K562 (cell line): ENCODE results near the gene TMEM187. TPM values are rescaled to one million over a fixed set of nuclear protein-coding genes. Genes with fewer than 3 reads are reported as not detected.

Experiments used
- HMGN3 ChIP-seq: IDR thresholded peaks from 2 replicates; pipeline ENCODE4 v1.6.1; 2011; ENCODE audit warnings: borderline replicate concordance, low read depth, mild to moderate bottlenecking, mixed read lengths, low read length; ENCODE audit not compliant: insufficient read length; ENCODE audit errors: extremely low read depth
- KLF1 ChIP-seq: fragments of 450-650 bp; IDR thresholded peaks from 2 replicates; pipeline ENCODE4 v1.6.1; 2016; ENCODE audit warnings: missing genetic modification characterization, missing compliant biosample characterization
- POLR2A ChIP-seq: fragments of 450-650 bp; conservative IDR thresholded peaks from 2 replicates; pipeline ENCODE4 v1.6.1; 2016
- POLR2B ChIP-seq: fragments of 450-650 bp; IDR thresholded peaks from 2 replicates; pipeline ENCODE4 v1.6.1; 2018; ENCODE audit warnings: low read depth; ENCODE audit not compliant: partially characterized antibody
- SRSF3 ChIP-seq: fragments of 200-400 bp; formaldehyde crosslinking; IDR thresholded peaks from 2 replicates; pipeline ENCODE4 v1.6.1; 2016; ENCODE audit warnings: mild to moderate bottlenecking, low read length, moderate library complexity; ENCODE audit not compliant: insufficient read depth
- TEAD1 ChIP-seq, 2 experiments: fragments of 450-650 bp in 1 of 2; sonication (generic) in 1 of 2; formaldehyde crosslinking; IDR thresholded peaks; 2 replicates each; pipeline versions ENCODE4 v1.4.0 to v1.8.0; 2020 to 2022; ENCODE audit warnings: mild to moderate bottlenecking in 2 of 2, missing genetic modification reagents in 1 of 2
- ZBTB7A ChIP-seq: IDR thresholded peaks from 2 replicates; pipeline ENCODE4 v1.6.1; 2011; ENCODE audit warnings: low read depth, mild to moderate bottlenecking, low read length, moderate library complexity, borderline replicate concordance; ENCODE audit not compliant: control insufficient read depth
- polyA plus RNA-seq, 8 experiments: library from polyadenylated mRNA; depleted of rRNA in 4 of 8; stranded (reverse) in 5 of 8; unstranded in 3 of 8; fragments of >200 nt; fragmentation: Nextera tagmentation in 2 of 8; fragmentation: Illumina TruSeq in 1 of 8; extraction: Ambion mirVana in 2 of 8; extraction: Trizol in 1 of 8; gene quantifications; 2 replicates each; pipeline versions ENCODE4 v1.2.1 to v1.2.3, GENCODE V29; 2011 to 2014; ENCODE audit warnings: inconsistent platforms in 1 of 8, missing spikeins in 1 of 8
- total RNA-seq, 7 experiments: library from RNA; depleted of rRNA in 6 of 7; stranded (reverse); fragments of >200 nt in 6 of 7; fragmentation: Illumina TruSeq in 2 of 7; extraction: Trizol in 2 of 7; gene quantifications; 2 replicates each; pipeline versions ENCODE4 v1.2.1 to v1.2.3, GENCODE V29; 2011 to 2021; ENCODE audit warnings: low replicate concordance in 1 of 7
- TF ChIP-seq, protein P1 (sequence below): fragments of 450-650 bp; IDR thresholded peaks from 2 replicates; pipeline ENCODE4 v1.6.1; 2018; ENCODE audit not compliant: partially characterized antibody
- TF ChIP-seq, protein P2 (sequence below): IDR thresholded peaks from 2 replicates; pipeline ENCODE4 v1.6.1; 2012; ENCODE audit warnings: low read depth, low read length, improper control_type of control experiment, borderline replicate concordance
- TF ChIP-seq, protein P3 (sequence below): fragments of 450-650 bp; IDR thresholded peaks from 2 replicates; pipeline ENCODE4 v1.6.1; 2017; ENCODE audit warnings: antibody characterized with exemption, mild to moderate bottlenecking
- TF ChIP-seq, protein P4 (sequence below): IDR thresholded peaks from 2 replicates; pipeline ENCODE4 v1.6.1; 2011; ENCODE audit warnings: borderline replicate concordance, low read depth, mild to moderate bottlenecking, moderate library complexity, low read length; ENCODE audit not compliant: insufficient read depth, poor library complexity, severe bottlenecking
- TF ChIP-seq, protein P5 (sequence below), 2 experiments: fragments of 200-800 bp in 1 of 2; sonication (Bioruptor generic) in 1 of 2; sonication (generic) in 1 of 2; formaldehyde crosslinking in 1 of 2; IDR thresholded peaks in 1 of 2; conservative IDR thresholded peaks in 1 of 2; 2 replicates each; pipeline versions ENCODE4 v1.5.0 to v1.6.1; 2016 to 2020; ENCODE audit warnings: missing compliant biosample characterization in 1 of 2, missing genetic modification characterization in 1 of 2, missing genetic modification reagents in 1 of 2

TMEM187 gene
- total and polyA plus RNA-seq, 9 of the 15 experiments (the other 6 are each of a cell fraction or from before 2014, with no cell fraction given) = 0.13 to 6.4 (median 1.6) TPM

DNA sequence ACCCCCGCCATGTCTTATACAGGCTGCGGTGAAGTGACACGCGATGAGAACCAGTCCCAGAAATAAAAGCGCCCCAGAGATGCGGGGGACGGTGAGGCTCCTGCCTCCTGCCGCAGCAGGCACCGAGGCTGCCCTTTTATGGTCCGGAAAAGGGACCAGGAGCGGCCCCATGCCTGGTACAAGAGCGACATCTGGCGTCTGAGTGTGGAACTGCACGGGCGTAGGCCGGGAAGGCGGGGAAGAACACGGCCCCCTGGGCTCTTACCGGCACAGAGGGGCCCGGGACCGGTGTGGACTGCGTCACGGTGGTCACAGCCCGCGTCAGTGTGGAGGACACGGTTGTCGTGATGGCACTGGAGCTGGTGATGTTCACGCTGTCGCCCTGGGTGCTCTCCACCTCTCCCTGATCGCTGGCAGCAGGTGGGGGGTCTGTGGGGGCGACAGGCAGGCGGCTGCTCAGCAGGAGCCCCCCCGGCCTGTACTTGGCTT is 19.2 kb upstream of the TMEM187 start (continued):
- TF ChIP-seq TEAD1 (CRISPR knock-in tag; IDR thresholded peaks at IDR 0.05) (no peak), ZBTB7A (peak; percentile 41; the same call in 1 of the 2 replicates), POLR2A (peak; percentile 45; the same call in 1 of the 2 replicates), POLR2B (peak; percentile 69), HMGN3 (no peak), SRSF3 (no peak), KLF1 (0 out of 2 replicates have a peak, but pooled peaks have one; percentile 54)
- TF ChIP-seq, protein P1, sequence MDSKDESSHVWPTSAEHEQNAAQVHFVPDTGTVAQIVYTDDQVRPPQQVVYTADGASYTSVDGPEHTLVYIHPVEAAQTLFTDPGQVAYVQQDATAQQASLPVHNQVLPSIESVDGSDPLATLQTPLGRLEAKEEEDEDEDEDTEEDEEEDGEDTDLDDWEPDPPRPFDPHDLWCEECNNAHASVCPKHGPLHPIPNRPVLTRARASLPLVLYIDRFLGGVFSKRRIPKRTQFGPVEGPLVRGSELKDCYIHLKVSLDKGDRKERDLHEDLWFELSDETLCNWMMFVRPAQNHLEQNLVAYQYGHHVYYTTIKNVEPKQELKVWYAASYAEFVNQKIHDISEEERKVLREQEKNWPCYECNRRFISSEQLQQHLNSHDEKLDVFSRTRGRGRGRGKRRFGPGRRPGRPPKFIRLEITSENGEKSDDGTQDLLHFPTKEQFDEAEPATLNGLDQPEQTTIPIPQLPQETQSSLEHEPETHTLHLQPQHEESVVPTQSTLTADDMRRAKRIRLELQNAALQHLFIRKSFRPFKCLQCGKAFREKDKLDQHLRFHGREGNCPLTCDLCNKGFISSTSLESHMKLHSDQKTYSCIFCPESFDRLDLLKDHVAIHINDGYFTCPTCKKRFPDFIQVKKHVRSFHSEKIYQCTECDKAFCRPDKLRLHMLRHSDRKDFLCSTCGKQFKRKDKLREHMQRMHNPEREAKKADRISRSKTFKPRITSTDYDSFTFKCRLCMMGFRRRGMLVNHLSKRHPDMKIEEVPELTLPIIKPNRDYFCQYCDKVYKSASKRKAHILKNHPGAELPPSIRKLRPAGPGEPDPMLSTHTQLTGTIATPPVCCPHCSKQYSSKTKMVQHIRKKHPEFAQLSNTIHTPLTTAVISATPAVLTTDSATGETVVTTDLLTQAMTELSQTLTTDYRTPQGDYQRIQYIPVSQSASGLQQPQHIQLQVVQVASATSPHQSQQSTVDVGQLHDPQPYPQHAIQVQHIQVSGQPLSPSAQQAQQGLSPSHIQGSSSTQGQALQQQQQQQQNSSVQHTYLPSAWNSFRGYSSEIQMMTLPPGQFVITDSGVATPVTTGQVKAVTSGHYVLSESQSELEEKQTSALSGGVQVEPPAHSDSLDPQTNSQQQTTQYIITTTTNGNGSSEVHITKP = peak; percentile 15
- TF ChIP-seq, protein P2, sequence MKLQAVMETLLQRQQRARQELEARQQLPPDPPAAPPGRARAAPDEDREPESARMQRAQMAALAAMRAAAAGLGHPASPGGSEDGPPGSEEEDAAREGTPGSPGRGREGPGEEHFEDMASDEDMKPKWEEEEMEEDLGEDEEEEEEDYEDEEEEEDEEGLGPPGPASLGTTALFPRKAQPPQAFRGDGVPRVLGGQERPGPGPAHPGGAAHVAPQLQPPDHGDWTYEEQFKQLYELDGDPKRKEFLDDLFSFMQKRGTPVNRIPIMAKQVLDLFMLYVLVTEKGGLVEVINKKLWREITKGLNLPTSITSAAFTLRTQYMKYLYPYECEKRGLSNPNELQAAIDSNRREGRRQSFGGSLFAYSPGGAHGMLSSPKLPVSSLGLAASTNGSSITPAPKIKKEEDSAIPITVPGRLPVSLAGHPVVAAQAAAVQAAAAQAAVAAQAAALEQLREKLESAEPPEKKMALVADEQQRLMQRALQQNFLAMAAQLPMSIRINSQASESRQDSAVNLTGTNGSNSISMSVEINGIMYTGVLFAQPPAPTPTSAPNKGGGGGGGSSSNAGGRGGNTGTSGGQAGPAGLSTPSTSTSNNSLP = no peak
- TF ChIP-seq, protein P3, sequence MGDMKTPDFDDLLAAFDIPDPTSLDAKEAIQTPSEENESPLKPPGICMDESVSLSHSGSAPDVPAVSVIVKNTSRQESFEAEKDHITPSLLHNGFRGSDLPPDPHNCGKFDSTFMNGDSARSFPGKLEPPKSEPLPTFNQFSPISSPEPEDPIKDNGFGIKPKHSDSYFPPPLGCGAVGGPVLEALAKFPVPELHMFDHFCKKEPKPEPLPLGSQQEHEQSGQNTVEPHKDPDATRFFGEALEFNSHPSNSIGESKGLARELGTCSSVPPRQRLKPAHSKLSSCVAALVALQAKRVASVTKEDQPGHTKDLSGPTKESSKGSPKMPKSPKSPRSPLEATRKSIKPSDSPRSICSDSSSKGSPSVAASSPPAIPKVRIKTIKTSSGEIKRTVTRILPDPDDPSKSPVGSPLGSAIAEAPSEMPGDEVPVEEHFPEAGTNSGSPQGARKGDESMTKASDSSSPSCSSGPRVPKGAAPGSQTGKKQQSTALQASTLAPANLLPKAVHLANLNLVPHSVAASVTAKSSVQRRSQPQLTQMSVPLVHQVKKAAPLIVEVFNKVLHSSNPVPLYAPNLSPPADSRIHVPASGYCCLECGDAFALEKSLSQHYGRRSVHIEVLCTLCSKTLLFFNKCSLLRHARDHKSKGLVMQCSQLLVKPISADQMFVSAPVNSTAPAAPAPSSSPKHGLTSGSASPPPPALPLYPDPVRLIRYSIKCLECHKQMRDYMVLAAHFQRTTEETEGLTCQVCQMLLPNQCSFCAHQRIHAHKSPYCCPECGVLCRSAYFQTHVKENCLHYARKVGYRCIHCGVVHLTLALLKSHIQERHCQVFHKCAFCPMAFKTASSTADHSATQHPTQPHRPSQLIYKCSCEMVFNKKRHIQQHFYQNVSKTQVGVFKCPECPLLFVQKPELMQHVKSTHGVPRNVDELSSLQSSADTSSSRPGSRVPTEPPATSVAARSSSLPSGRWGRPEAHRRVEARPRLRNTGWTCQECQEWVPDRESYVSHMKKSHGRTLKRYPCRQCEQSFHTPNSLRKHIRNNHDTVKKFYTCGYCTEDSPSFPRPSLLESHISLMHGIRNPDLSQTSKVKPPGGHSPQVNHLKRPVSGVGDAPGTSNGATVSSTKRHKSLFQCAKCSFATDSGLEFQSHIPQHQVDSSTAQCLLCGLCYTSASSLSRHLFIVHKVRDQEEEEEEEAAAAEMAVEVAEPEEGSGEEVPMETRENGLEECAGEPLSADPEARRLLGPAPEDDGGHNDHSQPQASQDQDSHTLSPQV = 0 out of 2 replicates have a peak, but pooled peaks have one; percentile 41
- TF ChIP-seq, protein P4, sequence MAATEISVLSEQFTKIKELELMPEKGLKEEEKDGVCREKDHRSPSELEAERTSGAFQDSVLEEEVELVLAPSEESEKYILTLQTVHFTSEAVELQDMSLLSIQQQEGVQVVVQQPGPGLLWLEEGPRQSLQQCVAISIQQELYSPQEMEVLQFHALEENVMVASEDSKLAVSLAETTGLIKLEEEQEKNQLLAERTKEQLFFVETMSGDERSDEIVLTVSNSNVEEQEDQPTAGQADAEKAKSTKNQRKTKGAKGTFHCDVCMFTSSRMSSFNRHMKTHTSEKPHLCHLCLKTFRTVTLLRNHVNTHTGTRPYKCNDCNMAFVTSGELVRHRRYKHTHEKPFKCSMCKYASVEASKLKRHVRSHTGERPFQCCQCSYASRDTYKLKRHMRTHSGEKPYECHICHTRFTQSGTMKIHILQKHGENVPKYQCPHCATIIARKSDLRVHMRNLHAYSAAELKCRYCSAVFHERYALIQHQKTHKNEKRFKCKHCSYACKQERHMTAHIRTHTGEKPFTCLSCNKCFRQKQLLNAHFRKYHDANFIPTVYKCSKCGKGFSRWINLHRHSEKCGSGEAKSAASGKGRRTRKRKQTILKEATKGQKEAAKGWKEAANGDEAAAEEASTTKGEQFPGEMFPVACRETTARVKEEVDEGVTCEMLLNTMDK = peak; percentile 90
- TF ChIP-seq, protein P5, sequence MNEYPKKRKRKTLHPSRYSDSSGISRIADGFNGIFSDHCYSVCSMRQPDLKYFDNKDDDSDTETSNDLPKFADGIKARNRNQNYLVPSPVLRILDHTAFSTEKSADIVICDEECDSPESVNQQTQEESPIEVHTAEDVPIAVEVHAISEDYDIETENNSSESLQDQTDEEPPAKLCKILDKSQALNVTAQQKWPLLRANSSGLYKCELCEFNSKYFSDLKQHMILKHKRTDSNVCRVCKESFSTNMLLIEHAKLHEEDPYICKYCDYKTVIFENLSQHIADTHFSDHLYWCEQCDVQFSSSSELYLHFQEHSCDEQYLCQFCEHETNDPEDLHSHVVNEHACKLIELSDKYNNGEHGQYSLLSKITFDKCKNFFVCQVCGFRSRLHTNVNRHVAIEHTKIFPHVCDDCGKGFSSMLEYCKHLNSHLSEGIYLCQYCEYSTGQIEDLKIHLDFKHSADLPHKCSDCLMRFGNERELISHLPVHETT (CRISPR knock-in tag; conservative IDR thresholded peaks at IDR 0.05 in 1 of 2, IDR thresholded peaks at IDR 0.05 in 1 of 2) = 0 out of 4 replicates have a peak, but pooled peaks of 1 of the 2 experiments have one; percentile 39
